GM23338 (cell line): ENCODE measurements around the gene SMIM9. TPM values are rescaled to one million over a fixed set of nuclear protein-coding genes. Genes with fewer than 3 reads are reported as not detected.

Experiments
- polyA plus RNA-seq: library from polyadenylated mRNA; unstranded; fragments of >200 nt; fragmentation: Nextera tagmentation; extraction: Ambion mirVana; gene quantifications from 2 replicates; pipeline ENCODE4 v1.2.1, GENCODE V29; 2016
- total RNA-seq: library from RNA; depleted of rRNA; stranded (reverse); fragments of >200 nt; shearing (Covaris generic); gene quantifications from 2 replicates; pipeline ENCODE4 v1.2.3, GENCODE V29; 2014; rRNA removed

The SMIM9 gene
- total and polyA plus RNA-seq, 2 experiments from 2014 or later = not detected

Other genes with a start within 250 kb of the SMIM9 start
- not detected in 2 replicates for gene CTAG1A, start 249.5 kb downstream of the SMIM9 start, total RNA-seq
- not detected in 2 replicates for gene CTAG1A, start 249.5 kb downstream of the SMIM9 start, polyA plus RNA-seq
- not detected in 2 replicates for gene CTAG1B, start 215.4 kb downstream of the SMIM9 start, total RNA-seq
- gene CTAG1B, start 215.4 kb downstream of the SMIM9 start, polyA plus RNA-seq = not detected in 2 replicates
- gene CTAG2, start 181.1 kb downstream of the SMIM9 start, total RNA-seq = 0.87 TPM in 1 of 2 replicates, not detected in the other
- gene CTAG2, start 181.1 kb downstream of the SMIM9 start, polyA plus RNA-seq = not detected in 2 replicates
- 0.50 and 1.8 TPM in 2 replicates for gene GAB3, start 83.6 kb downstream of the SMIM9 start, total RNA-seq
- gene GAB3, start 83.6 kb downstream of the SMIM9 start, polyA plus RNA-seq = 0.35 and 0.89 TPM in 2 replicates
- gene DKC1, start 71.8 kb downstream of the SMIM9 start, total RNA-seq = 101 and 120 TPM in 2 replicates
- gene DKC1, start 71.8 kb downstream of the SMIM9 start, polyA plus RNA-seq = 154 and 165 TPM in 2 replicates
- gene MPP1, start 29.2 kb downstream of the SMIM9 start, total RNA-seq = 24.4 and 27.2 TPM in 2 replicates
- gene MPP1, start 29.2 kb downstream of the SMIM9 start, polyA plus RNA-seq = 17.8 and 18.7 TPM in 2 replicates
- 10.8 and 19.0 TPM in 2 replicates for gene F8A1, start 51.7 kb upstream of the SMIM9 start, total RNA-seq
- gene F8A1, start 51.7 kb upstream of the SMIM9 start, polyA plus RNA-seq = 26.0 and 36.9 TPM in 2 replicates
- gene F8, start 188.1 kb upstream of the SMIM9 start, total RNA-seq = 1.8 and 2.9 TPM in 2 replicates
- 0.63 and 0.70 TPM in 2 replicates for gene F8, start 188.1 kb upstream of the SMIM9 start, polyA plus RNA-seq
- 26.3 and 28.6 TPM in 2 replicates for gene FUNDC2, start 192.2 kb upstream of the SMIM9 start, total RNA-seq
- 51.6 and 58.5 TPM in 2 replicates for gene FUNDC2, start 192.2 kb upstream of the SMIM9 start, polyA plus RNA-seq
- 5.7 and 9.9 TPM in 2 replicates for gene CMC4, start 236.5 kb upstream of the SMIM9 start, total RNA-seq
- 14.7 and 16.3 TPM in 2 replicates for gene CMC4, start 236.5 kb upstream of the SMIM9 start, polyA plus RNA-seq
- gene MTCP1, start 236.5 kb upstream of the SMIM9 start, total RNA-seq = 0.83 and 6.3 TPM in 2 replicates
- gene MTCP1, start 236.5 kb upstream of the SMIM9 start, polyA plus RNA-seq = 17.7 and 28.3 TPM in 2 replicates
- 14.1 and 18.4 TPM in 2 replicates for gene BRCC3, start 236.8 kb upstream of the SMIM9 start, total RNA-seq
- 19.9 and 26.7 TPM in 2 replicates for gene BRCC3, start 236.8 kb upstream of the SMIM9 start, polyA plus RNA-seq